T-helper 2 cell treated with Interferon-gamma antibody and Interleukin-4, amounts not matched to agents 5 μg/mL and 100 μg/mL, for 36 hours (primary cell): ENCODE measurements around the gene FAM72D.
"Not testable (repeated sequence)": the region's sequence is repeated elsewhere in the genome, so short reads cannot be mapped to it uniquely, and the experiment has no call there.

ENCODE experiments used
- DNase-seq: peaks from one replicate; pipeline ENCODE4 v3.0.0; 2021; ENCODE audit warnings: low spot score
- H3K27ac Mint-ChIP-seq: one replicate; pipeline ENCODE4 v1.8.0; 2021; ENCODE audit warnings: mild to moderate bottlenecking, mixed read lengths
- H3K27me3 Mint-ChIP-seq: one replicate; pipeline ENCODE4 v1.8.0; 2021; ENCODE audit warnings: low read depth, mixed read lengths
- H3K36me3 Mint-ChIP-seq: one replicate; pipeline ENCODE4 v1.8.0; 2021; ENCODE audit warnings: low read depth, mixed read lengths
- H3K4me1 Mint-ChIP-seq: one replicate; pipeline ENCODE4 v1.8.0; 2021; ENCODE audit warnings: low read depth, mixed read lengths
- H3K4me3 Mint-ChIP-seq: one replicate; pipeline ENCODE4 v1.8.0; 2022; ENCODE audit warnings: mild to moderate bottlenecking, moderate library complexity, mixed read lengths
- H3K9me3 Mint-ChIP-seq: one replicate; pipeline ENCODE4 v1.8.0; 2021; ENCODE audit warnings: mixed read lengths

Gene FAM72D

GRCh38 chr1:145155873-145156272 lies 60.1 kb downstream of the FAM72D start:
- not testable (repeated sequence) for H3K4me3 Mint-ChIP-seq, DNase-seq, H3K36me3 Mint-ChIP-seq, H3K4me1 Mint-ChIP-seq, H3K27me3 Mint-ChIP-seq, H3K27ac Mint-ChIP-seq, H3K9me3 Mint-ChIP-seq

GRCh38 chr1:145156891-145157610 lies 61.3 kb downstream of the FAM72D start:
- H3K36me3 Mint-ChIP-seq, H3K4me1 Mint-ChIP-seq, H3K27me3 Mint-ChIP-seq, H3K9me3 Mint-ChIP-seq: not testable (repeated sequence)
- Mint-ChIP-seq H3K4me3 (peak overlapping the region; percentile 73), H3K27ac (peak overlapping the region; percentile 85)
- DNase-seq = peak; percentile 32

GRCh38 chr1:145157715-145158114 lies 61.9 kb downstream of the FAM72D start:
- DNase-seq, H3K4me3 Mint-ChIP-seq, H3K27me3 Mint-ChIP-seq, H3K27ac Mint-ChIP-seq, H3K9me3 Mint-ChIP-seq, H3K4me1 Mint-ChIP-seq, H3K36me3 Mint-ChIP-seq: not testable (repeated sequence)

GRCh38 chr1:145161046-145161752 lies 65.4 kb downstream of the FAM72D start:
- not testable (repeated sequence) for H3K4me3 Mint-ChIP-seq, H3K27me3 Mint-ChIP-seq, DNase-seq, H3K27ac Mint-ChIP-seq, H3K4me1 Mint-ChIP-seq, H3K9me3 Mint-ChIP-seq, H3K36me3 Mint-ChIP-seq
